NCI-H82 treated with DMSO at 0.1 percent for 48 hours (cell line): Measurements from ENCODE around the gene RBM3.

ENCODE experiments used
- DNase-seq: peaks from one replicate; lab custom pipeline; 2025; ENCODE audit not compliant: unreplicated experiment; lab: John Stamatoyannopoulos, UW

RBM3 gene

GRCh38 chrX:48617542-48618340 lies 43.5 kb downstream of the RBM3 start:
- DNase-seq, result no peak

- no peak for DNase-seq
Measured at GRCh38 chrX:48626401-48627298, 52.4 kb downstream of the RBM3 start.
